HG03135 (cell line): ENCODE measurements around the gene PKLR.
"Not testable (repeated sequence)": the region's sequence is repeated elsewhere in the genome, so short reads cannot be mapped to it uniquely, and the experiment has no call there.

Experiments
- ATAC-seq: cut with Tn5 transposase; IDR thresholded peaks from one replicate; pipeline ENCODE4 v1.9.1; 2021; ENCODE audit warnings: mild to moderate bottlenecking, moderate library complexity; ENCODE audit not compliant: unreplicated experiment

The PKLR gene

DNA sequence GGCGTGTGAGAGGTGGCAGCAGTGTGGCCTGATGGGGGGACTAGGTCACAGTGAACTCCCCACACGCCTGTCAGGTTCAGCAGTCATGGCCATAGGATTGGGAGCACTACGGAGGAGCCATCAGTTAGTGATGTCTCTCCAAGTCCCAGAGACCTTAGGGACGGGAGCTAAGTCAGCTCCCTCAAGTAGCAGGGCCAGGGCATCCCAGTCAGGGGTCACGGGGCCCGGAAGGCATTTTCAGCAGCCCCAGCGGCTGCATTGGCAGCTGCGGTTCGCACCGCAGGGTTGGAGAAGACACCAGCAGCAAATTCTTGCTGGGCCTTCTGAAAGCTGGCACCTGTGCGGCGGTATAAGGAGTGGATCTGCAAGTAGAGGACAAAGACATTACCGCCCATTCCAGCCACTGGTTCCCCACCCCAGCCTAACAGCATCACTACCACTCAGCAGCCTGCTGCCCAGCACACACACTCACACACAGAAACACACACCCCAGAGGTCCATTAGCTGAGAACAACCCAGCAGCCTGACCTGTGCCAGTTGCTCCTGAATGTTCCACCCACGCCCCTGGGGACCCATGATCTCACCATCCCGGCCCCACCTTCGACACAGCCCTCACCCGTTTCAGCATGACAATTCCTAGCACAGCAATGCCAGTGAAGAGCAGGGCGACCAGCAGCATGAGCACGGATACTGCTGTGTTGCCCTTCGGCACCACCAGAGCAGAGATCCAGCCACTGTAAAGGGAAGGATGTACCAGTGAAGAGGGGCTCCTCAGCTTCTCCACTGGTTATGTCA is 45.0 kb downstream of the PKLR start:
- ATAC-seq, result no peak

DNA sequence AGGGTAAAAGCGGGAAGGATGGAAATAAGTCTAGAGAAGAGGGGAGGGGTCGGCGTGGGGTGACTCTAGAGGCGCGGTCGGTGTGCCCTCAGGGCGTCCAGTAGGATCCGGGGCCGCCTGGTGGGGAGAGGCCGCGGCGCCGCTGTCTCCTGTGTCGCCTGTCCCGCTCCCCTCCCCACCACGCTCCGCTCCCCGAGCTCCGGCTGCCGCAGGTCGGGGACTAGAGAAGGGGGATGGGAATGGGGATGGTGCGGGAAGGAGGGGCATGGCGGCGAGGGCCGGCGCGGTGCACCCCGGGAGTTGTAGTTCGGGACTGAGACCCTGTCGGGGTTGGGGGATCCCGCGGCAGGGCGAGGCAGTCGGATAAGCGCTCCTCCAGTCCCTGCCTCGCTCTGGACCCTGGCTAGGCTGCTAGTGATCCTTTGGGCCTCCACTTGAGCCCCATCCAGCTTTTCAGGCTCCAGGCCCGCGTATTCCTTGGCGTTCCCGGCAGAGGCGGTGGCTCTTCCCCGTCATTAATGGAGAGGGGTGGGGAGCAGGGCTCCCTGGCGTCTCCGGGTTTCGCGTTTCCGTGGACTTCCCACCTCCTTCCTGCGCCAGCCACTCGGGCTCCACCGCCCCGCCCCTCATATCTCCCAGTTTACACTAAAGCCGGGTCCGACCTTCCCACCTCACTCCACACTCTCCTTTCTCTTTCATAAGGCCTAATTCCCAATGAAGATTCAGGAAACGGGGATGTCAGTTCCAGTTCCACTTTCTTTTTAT is 45.8 kb downstream of the PKLR start, which contains the start of gene ENTREP3:
ENTREP3 (minus strand) TSS at position 241 of the 765 bp plus-strand sequence. CDS start 606 bp downstream, outside the sequence.
- peak; percentile 51 for ATAC-seq

DNA sequence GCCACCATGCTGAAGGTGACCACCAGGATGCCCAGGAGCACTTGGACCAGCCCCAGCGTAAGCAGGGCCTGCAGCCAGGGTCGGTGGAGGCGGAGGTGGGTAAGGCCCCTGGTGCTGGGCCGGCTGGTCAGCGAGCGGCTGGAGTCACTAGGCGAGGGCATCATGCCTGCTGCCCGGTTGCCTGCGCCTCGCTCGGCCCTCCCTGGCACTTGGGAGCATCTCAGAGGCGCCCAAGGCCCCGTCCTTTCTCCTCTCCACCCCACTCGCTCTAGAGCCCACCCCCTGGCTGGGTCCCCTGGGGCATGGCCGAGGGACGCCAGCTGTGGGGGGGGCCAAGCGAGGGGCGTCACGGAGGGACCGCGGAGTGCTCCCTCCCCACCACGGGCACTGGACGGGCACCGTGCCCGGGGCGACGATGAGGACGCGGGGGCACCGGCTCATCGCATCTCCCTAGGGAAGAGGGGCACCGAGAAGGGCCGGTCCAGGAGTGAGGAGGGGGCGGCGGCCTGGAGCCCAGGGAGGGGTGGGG is 46.5 kb downstream of the PKLR start:
- no peak for ATAC-seq

DNA sequence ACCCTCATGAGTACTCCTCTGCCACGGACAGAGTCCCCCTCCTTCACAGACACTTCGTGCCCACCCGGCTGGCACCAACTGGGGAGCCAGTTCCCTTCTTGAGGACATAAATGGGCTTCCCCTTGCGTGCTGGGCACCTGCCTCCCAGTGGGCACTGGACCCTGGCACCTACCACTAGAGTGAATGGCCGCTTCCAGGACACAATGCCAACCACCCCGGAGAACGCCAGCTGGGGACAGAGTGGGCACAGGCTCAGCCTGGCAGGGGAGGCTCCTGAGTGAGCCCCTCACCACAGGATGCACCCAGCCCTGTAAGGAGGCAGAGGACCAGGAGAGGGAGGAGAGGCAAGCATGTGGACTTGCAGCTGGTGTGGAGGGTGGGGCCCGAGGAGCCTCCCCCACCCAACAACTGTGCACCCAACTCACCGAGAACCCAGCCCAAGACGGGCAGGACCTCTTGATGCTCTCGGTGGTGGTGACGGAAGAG is 47.0 kb downstream of the PKLR start:
- no peak for ATAC-seq

DNA sequence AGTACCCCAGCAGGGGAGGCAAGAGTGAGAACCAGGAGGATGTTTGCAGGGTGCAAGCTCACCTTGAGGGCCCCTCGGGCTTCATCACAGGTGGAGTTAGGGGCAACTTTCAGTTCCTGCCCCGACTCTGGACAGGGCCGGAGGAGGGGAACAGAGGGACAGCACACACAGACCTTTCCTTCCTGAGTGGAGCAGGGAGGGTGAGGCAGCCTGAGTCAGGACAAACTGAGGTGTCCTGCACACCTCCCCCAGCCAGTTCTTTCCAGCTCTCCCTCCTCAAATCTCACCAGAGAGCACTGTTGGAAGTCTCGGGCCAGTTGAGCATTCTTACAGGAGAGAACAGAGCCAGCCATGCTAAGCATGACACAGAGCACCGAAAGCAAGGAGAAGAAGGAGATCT is 47.4 kb downstream of the PKLR start:
- ATAC-seq, result no peak

DNA sequence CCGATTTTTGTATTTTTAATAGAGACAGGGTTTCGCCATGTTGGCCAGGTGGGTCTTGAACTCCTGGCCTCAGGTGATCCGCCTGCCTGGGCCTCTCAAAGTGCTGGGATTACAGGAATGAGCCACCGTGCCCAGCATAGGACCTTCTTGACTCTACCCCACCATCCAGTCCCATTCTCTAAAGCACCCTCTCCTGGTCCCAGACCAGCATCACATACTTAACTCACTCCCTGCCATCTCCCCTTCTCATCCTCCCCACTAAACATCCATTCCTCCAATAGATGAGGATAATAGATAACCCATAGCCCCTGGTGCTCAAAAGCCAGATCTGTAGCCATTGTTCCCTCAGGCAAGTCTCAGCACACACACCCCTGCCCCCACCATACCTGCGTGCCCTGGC is 48.0 kb downstream of the PKLR start:
- no peak for ATAC-seq

DNA sequence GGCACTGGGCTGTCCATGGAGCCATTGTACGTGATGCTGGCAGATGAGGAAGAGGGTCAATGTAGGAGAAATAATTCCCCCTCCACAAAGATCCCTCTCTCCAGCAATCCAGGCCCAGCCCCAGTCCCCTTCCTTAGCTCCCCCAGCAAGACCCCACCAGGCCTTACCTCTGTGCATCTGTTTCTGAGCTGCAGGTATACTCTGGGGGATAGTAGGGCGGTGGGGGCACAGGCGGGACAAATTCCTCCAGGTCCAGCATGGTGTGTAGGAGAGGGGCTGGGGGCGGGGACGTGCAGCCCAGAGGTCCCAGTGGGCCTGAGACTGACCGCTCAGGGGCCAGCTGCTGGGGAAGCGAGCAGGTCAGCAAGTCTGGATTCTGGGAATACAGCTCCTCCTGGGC is 49.7 kb downstream of the PKLR start:
- no peak for ATAC-seq

DNA sequence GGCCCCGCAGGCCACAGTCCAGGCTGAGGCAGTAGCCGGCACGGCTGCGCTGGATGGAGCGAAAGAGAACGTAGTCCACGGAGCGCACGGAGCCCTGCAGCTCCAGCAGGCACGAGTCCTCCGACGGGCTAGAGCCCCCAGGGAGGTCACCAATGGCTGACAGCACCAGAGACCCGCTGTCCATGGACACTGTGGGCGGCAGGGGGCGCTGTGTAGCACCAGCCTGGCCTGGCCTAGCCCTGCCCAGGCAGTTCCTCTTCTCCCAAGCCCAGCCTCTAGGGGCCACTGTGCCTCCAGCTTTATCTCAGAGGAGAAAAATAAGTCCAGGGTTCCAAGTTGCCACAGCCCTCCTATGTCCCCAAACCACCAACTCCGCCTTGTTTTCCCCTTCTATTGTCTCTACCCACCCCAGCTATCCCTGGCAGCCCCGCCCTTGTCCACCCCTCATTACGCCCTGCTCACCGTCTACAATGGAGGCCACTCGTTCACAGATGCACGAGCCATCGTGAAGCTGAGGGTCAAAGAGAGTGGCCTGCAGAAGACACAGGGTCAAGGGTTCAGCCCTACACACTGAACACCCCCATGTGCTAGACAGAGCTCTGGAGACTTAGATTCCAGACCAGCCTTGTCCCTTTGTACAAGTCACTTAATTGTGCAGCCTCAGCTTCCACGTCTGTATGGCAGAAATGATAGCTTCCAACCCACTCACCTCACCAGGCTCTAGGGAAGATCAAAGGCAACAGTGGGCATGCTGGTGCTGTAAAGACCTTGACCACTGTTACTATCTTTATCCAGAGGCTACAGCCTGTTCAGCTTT is 50.4 kb downstream of the PKLR start:
- peak; percentile 81 for ATAC-seq

DNA sequence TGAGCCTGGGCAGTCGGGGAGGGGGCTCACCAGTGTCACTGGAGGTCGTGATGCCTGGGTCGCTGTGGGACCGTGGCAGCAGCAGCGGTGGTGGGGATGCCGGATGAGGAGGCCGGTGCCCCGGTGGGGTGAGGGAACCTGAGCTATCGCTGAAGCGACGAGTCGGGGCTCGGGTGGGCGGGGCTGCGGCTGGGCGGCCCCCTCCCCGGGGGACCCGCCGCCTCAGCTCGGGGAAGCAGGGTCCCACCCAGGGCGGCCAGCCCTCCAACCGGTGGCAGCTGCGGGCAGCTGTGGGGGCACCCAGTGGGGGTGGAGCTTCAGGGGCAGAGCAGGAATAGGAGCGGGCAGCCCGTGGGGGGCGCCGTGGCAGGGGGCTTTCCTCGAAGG is 51.0 kb downstream of the PKLR start:
- ATAC-seq, result peak; percentile 8

DNA sequence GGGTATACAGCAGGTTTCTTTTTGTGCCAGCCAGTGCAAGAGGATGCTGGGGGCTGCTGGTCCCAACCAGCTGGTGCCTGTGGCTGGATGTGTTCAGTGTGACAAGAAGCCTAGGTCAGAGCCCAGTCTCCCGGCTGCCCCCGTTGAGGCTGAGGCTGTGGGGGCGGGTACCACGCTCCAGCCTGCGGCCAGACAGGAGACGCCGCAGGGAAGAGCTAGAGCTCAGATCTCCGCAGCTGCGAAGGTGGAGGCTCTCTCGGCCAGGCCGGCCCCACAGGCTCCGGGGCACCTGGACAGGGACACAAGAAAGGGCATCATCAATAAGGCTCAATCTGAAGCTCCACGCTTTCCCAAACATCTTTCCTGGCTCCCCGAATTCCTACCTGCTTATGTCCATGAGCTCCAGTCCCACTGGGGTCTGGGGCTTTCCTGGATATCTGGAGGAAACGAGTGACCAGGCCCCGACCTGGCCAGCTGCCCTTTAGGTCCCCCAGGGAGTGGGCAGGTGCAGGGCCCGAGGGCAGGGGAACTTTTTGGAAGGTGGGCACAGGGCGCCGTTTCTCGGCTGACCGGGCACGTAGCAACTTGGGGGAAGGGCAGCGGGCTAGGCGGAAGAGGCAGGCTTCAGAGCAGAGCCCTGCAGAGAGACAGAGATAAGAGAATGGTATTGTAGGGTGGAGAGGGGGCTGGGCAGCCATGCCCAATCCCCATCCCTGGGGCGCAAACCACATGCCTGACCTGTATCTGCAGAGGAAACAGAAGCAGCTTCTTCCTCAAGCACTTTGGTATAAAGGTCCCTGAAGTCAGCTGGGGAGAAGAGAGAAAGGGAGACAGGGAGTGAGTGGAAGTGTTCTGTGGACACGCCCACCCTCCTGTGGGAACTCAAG is 53.3 kb downstream of the PKLR start:
- no peak for ATAC-seq

DNA sequence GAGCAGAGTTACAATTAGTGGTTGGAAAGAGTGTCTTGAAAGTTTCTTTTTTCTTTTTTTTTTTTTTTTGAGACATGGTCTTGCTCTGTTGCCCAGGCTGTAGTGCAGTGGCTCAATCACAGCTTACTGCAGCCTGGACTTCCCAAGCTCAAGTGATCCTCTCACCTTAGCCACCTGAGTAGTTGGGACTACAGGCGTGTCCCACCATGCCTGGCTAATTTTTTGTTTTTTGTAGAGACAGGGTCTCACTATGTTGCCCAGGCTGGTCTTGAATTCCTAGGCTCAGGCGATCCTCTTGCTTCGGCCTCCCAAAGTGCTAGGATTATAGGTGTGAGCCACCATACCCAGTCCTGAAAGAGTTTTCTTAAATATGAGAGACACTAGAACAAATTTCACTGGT is 54.4 kb downstream of the PKLR start:
- not testable (repeated sequence) for ATAC-seq

DNA sequence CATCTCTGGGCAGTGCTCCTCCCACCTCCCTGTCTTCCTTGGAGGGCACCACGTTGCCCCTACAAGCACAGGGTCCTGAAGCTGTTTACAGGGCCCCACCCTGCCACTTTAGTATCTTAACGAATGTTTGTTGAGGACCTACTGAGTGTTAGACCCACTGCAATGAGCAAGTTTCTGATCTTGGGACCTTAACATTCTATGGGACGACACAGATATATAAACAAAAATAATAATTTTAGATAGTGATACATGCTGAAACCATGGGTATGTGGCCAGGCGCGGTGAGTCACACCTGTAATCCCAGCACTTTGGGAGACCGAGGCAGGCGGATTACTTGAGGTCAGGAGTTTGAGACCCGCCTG is 56.1 kb downstream of the PKLR start:
- peak; percentile 11 for ATAC-seq

DNA sequence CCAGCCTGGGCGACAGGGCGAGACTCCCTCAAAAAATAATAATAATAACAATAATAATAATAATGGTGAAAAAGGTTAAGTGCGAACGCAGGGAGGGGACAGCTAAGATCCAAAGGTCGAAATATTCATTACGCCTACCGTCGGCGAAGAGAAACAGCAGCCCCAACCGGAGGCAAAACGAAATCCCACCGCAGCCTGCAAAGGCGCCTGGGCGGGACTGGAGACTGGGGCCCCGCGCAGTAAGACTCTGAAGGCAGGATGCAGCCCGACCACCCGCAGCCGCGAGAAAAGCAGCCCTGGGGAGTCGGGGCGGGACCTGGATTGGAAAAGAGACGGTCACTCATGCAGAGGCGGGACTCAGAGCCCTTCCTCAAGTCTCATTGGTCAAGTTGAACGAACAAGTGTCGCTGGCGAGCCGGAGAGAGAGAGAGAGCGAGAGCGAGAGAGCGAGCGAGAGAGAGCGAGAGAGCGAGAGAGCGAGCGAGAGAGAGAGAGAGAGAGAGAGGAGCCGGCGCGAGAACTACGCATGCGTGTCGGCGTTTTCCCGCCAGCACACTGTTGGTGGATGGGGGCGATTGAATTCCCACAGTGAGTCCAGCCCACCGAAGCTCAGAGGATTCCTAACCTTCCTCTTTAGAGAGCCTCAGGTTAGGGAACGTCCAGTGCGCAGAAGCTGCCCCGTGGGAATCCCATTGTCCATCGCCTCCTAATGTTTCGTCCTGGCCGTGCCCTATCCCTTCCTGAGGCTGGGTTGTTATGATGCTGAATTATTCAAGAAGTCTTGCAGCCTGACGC is 56.7 kb downstream of the PKLR start:
- peak; percentile 87 for ATAC-seq

DNA sequence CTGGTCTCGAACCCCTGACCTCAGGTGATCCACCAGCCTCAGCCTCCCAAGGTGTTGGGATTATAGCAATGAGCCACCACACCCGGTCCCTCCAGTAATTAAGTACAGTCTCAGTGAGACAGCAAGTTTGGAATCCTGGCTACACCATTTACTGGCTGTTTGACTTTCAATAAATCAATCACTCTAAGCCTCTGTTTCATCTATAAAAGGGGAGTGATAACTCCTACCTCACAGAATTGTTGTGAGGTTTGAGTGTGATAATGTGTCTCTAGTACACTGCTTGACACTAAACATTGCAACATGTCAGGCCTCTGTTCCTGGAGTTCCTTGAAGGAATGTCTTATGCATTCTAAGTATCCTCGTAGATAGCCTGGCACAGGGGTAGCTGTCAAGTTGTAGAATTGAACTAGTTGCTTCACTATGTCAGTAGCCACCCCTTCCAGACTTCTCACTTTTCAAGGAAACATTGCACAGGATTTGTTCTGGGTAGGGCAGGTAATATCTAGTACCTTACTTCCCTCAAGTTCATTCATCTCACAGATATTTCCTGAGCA is 58.4 kb downstream of the PKLR start:
- no peak for ATAC-seq

DNA sequence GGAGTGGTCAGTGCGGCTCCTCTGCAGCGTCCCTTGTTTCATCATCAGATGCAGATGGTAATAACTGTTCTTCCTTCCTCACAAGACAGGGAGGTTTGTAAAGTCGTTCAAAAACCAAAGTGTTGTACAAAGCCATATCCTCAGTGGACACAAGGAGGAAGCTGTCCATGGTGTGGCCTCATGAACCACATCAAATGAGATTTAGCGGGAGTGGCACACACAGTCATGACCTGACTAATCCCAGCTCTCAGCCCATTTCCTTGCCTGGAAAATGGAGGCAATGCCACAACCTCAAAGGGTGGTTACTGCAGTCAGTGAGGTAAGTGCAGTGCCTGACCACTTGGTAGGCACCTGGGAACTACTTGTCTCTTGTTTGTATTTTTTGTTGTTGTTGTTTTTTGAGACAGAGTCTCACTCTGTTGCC is 59.4 kb downstream of the PKLR start:
- ATAC-seq, result no peak

DNA sequence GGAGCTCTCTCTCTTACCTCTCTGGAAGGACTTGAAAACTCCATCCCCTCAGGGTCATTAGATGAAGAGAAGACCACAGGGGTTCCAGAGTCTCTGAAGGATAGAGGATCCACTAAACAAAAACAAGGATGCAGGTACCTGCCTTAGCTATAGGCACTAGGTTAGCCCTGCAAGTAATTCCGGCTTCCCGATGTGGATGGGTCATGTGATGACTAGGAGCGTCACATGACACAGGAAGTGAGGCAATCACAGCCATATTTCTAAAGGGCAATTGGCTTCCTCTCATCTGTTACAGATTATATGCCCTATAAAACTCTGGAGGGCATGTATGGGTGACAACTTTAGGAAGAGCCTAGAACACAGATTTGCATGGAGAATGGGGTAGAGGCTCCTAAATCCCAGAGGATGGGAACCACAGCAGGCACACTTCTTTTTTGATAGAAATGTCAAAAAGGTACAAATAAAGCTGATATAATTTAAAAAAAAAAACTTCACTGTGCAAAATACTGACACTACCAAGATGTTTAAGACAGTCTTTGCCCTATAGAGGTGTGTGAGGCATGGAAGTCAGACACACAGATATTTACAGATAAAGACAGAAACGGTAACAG is 60.1 kb downstream of the PKLR start:
- no peak for ATAC-seq
